ENCODE data around the gene SPTBN1.

DNA sequence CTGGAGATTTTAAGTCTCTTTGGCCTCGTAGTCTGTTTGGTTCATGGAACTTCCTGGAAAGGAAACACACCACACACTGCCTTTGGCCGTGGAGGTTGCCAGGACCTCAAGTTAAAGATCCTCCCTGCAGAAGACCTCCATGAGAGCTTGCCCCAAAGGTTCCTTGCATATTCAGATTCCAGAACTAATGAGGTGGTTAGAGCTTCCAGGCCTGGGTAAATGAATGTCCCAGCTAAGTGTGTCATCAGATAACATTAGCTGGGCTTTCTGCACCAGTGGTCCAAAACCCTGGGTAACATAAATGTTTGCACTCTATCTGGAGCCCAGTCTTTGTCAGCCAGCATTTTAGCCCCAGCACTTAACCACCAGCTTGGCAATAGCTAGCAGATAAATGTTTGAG, 145.2 kb downstream of the SPTBN1 start:
- TF ChIP-seq BHLHE40 (IDR thresholded peaks at IDR 0.05; ENCODE audit: borderline replicate concordance) (no peak), NFRKB (IDR thresholded peaks at IDR 0.05) (no peak), SUZ12 (IDR thresholded peaks at IDR 0.05) (no peak), LEF1 (IDR thresholded peaks at IDR 0.05; ENCODE audit: borderline replicate concordance) (no peak), FOXA1 (IDR thresholded peaks at IDR 0.05) (no peak), SP1 (IDR thresholded peaks at IDR 0.05) (no peak), FOXM1 (IDR thresholded peaks at IDR 0.05; ENCODE audit: borderline replicate concordance) (no peak), CTBP1 (IDR thresholded peaks at IDR 0.05; ENCODE audit: borderline replicate concordance) (no peak), TARDBP (IDR thresholded peaks at IDR 0.05) (no peak), HDGF (IDR thresholded peaks at IDR 0.05; ENCODE audit: borderline replicate concordance) (no peak), ZNF384 (IDR thresholded peaks at IDR 0.05) (no peak)
- TF ChIP-seq, protein P1, sequence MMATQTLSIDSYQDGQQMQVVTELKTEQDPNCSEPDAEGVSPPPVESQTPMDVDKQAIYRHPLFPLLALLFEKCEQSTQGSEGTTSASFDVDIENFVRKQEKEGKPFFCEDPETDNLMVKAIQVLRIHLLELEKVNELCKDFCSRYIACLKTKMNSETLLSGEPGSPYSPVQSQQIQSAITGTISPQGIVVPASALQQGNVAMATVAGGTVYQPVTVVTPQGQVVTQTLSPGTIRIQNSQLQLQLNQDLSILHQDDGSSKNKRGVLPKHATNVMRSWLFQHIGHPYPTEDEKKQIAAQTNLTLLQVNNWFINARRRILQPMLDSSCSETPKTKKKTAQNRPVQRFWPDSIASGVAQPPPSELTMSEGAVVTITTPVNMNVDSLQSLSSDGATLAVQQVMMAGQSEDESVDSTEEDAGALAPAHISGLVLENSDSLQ (IDR thresholded peaks at IDR 0.05): no peak

Measured in HEK293T (cell line).